Pancreas (tissue), 10 donors: Measurements from ENCODE around the gene UBE2G2. TPM values are rescaled to one million over a fixed set of nuclear protein-coding genes. Genes with fewer than 3 reads are reported as not detected.
A peak's percentile ranks its signal among the peaks of the same experiment; 100 is the strongest.

Source experiments
- ATAC-seq, 4 donors: fragments of 200-7000 bp; cut with Tn5 transposase; one replicate each; pipeline versions ENCODE4 v1.8.0 to v1.9.1; 2020; ENCODE audit warnings: mild to moderate bottlenecking in 4 of 4, moderate library complexity in 4 of 4
- DNase-seq, 6 donors: peaks; one replicate each; pipeline ENCODE4 v3.0.0-alpha.2; 2020
- FAIRE-seq: peaks from 2 replicates; lab custom pipeline; 2012; peaks lifted over from hg19 to GRCh38; lab: Jason Lieb, UNC
- H3K27ac ChIP-seq, 4 donors: fragments of 200-600 bp; sonication (generic); 1 replicate in 3 of 4; 2 replicates in 1 of 4; pipeline versions ENCODE4 v1.5.0 to v1.8.0; 2020
- H3K27me3 ChIP-seq, 4 donors: fragments of 200-600 bp; one replicate each; pipeline ENCODE4 v1.8.0; 2021
- H3K36me3 ChIP-seq, 3 donors: fragments of 200-600 bp; sonication (generic) in 1 of 3; one replicate each; pipeline versions ENCODE4 v1.5.0 to v1.8.0; 2020 to 2021
- H3K4me1 ChIP-seq, 3 donors: fragments of 200-600 bp; one replicate each; pipeline ENCODE4 v1.8.0; 2021
- H3K4me3 ChIP-seq, 4 donors: fragments of 200-600 bp; sonication (generic) in 2 of 4; one replicate each; pipeline versions ENCODE4 v1.5.0 to v1.8.0; 2020 to 2021
- H3K9me3 ChIP-seq, 4 donors: fragments of 200-600 bp; one replicate each; pipeline ENCODE4 v1.8.0; 2021
- CTCF ChIP-seq, 4 donors: fragments of 200-600 bp; sonication (generic) in 3 of 4; IDR thresholded peaks; one replicate each; pipeline versions ENCODE4 v1.5.0 to v1.8.0; 2021; ENCODE audit warnings: antibody characterized with exemption in 4 of 4
- WGBS, 2 donors: extraction: QIAGEN DNeasy Blood & Tissue Kit; methylation state at CpG; one replicate each; pipeline ENCODE4 v1.1.7; 2013; 5-methylcytosine and 5-hydroxymethylcytosine counted together
- intact Hi-C, 3 donors: fragments of 100-400 bp; cut with DNase I; formaldehyde crosslinking; loops; one replicate each; pipeline versions ENCODE4 v1.11.1 to v1.14.2; 2022
- polyA plus RNA-seq, 2 donors: library from polyadenylated mRNA; stranded (reverse); fragments of 200-250 nt; gene quantifications; one replicate each; pipeline ENCODE4 v1.2.3, GENCODE V29; 2013
- total RNA-seq, 6 donors: library from RNA; stranded (reverse); fragmentation: NEBNext Ultra II Directional in 4 of 6; extraction: Animal tissue kit (Norgen Biotek cat#: 25700) in 4 of 6; gene quantifications; one replicate each; pipeline versions ENCODE4 v1.2.1 to v1.2.4, GENCODE V29; 2021 to 2023
- donor health status: healthy with polysubstance abuse.
- donor health status: DM: no; HTN: no; CAD: no; lungs with moderate emphysema.
- donor health status: DM: no; HTN: no; CAD: no.
- donor health status: control.
- donor health status: control.
- donor health status: Bipolar disorder and iron deficiency.
- donor health status: DM: yes; HTN: yes; CAD: no.
- donor health status: DM: no; HTN: no; CAD: no.
- donor health status: DM: no; HTN: no; CAD: no.
- donor health status: DM: yes; HTN: yes; CAD: no.

UBE2G2 gene
- total and polyA plus RNA-seq, 8 donors, result 30.5 to 53.2 (median 42.2) TPM

- FAIRE-seq (no peak), DNase-seq (no peak), ATAC-seq (no peak)
- no peaks in the 10 kb centered on the region for H3K27me3 ChIP-seq
- WGBS, 2 donors, result 80 to 89% methylated on average over 23 of the region's 23 CpGs
- H3K27ac ChIP-seq, result no peak overlapping the region
- no peaks in the 10 kb centered on the region for H3K9me3 ChIP-seq
- H3K4me3 ChIP-seq, result no peak overlapping the region
- H3K4me1 ChIP-seq, result no peaks in the 10 kb centered on the region
- TF ChIP-seq CTCF (IDR thresholded peaks at IDR 0.05), result no peak
- intact Hi-C loops, result no loop called here
- no peaks in the 10 kb centered on the region for H3K36me3 ChIP-seq
These were observed 45.0 kb downstream of the UBE2G2 start for GRCh38 chr21:44756423-44757185.

GRCh38 chr21:44755227-44755626 is 46.4 kb downstream of the UBE2G2 start:
- no peaks in the 10 kb centered on the region for H3K9me3 ChIP-seq
- no peaks in the 10 kb centered on the region for H3K4me1 ChIP-seq
- H3K36me3 ChIP-seq, result no peaks in the 10 kb centered on the region
- DNase-seq, result no peak
- H3K27me3 ChIP-seq, result peaks cover 0 to 6% (median 0%) of the 10 kb centered on the region in 4 donors
- H3K4me3 ChIP-seq, result no peak overlapping the region
- ATAC-seq, result no peak
- H3K27ac ChIP-seq, result no peak overlapping the region
- 81 to 85% methylated on average over 5 of the region's 5 CpGs for WGBS, 2 donors
- intact Hi-C loops, result no loop called here
- no peak for TF ChIP-seq CTCF (IDR thresholded peaks at IDR 0.05)
- no peak for FAIRE-seq

GRCh38 chr21:44753357-44753756 is 48.3 kb downstream of the UBE2G2 start:
- no peaks in the 10 kb centered on the region for H3K36me3 ChIP-seq
- intact Hi-C loops, result no loop called here
- no peaks in the 10 kb centered on the region for H3K9me3 ChIP-seq
- H3K27me3 ChIP-seq, result peaks cover 0 to 6% (median 0%) of the 10 kb centered on the region in 4 donors
- TF ChIP-seq CTCF (IDR thresholded peaks at IDR 0.05), result no peak
- no peak overlapping the region for H3K27ac ChIP-seq
- no peak for DNase-seq
- H3K4me3 ChIP-seq, result no peak overlapping the region
- ATAC-seq, result no peak
- H3K4me1 ChIP-seq, result no peaks in the 10 kb centered on the region
- 72 to 76% methylated on average over 18 to 19 of the region's 19 CpGs for WGBS, 2 donors
- no peak for FAIRE-seq

GRCh38 chr21:44752671-44753235 is 48.9 kb downstream of the UBE2G2 start:
- ATAC-seq, result peak in 1 of 4 donors; percentile 29
- no peaks in the 10 kb centered on the region for H3K36me3 ChIP-seq
- intact Hi-C loops, result no loop called here
- H3K9me3 ChIP-seq, result no peaks in the 10 kb centered on the region
- DNase-seq, result no peak
- H3K4me1 ChIP-seq, result no peaks in the 10 kb centered on the region
- no peak for TF ChIP-seq CTCF (IDR thresholded peaks at IDR 0.05)
- H3K27me3 ChIP-seq, result peaks cover 0 to 6% (median 0%) of the 10 kb centered on the region in 4 donors
- H3K27ac ChIP-seq, result no peak overlapping the region
- WGBS, 2 donors, result 60 to 69% methylated on average over 11 of the region's 11 CpGs
- FAIRE-seq, result no peak
- no peak overlapping the region for H3K4me3 ChIP-seq
